H1 (cell line): ENCODE data around the gene PTTG1IP2. TPM values are rescaled to one million over a fixed set of nuclear protein-coding genes. Genes with fewer than 3 reads are reported as not detected.

ENCODE experiments used
- CTCF ChIA-PET: fragments of 300-600 bp; sonication (Branson Sonifier 250); formaldehyde crosslinking; loops from one replicate; lab custom pipeline; 2021; ENCODE audit not compliant: partially characterized antibody; lab: Charles Lee
- POLR2A ChIA-PET: fragments of 300-600 bp; sonication (Branson Sonifier 250); formaldehyde crosslinking; loops from one replicate; lab custom pipeline; 2021; ENCODE audit warnings: inconsistent platforms; ENCODE audit not compliant: partially characterized antibody; lab: Charles Lee
- DNase-seq, 2 experiments: peaks; one replicate each; pipeline versions ENCODE4 v3.0.0 to v3.0.0-alpha.2; 2010 to 2022; ENCODE audit warnings: low spot score in 2 of 2, low read depth in 1 of 2, mixed read lengths in 1 of 2
- FAIRE-seq: peaks from 2 replicates; lab custom pipeline; 2011; peaks lifted over from hg19 to GRCh38; lab: Jason Lieb, UNC
- H2AFZ ChIP-seq: 2 replicates; pipeline ENCODE4 v1.8.1; 2012; ENCODE audit warnings: low read length, inconsistent platforms
- H2AK5ac ChIP-seq: 2 replicates; pipeline ENCODE4 v1.6.1; 2013; ENCODE audit warnings: low read depth, low read length
- H2BK120ac ChIP-seq: replicated peaks from 2 replicates; pipeline ENCODE3; 2013; ENCODE audit warnings: low read depth, low read length, inconsistent platforms
- H2BK12ac ChIP-seq: 2 replicates; pipeline ENCODE4 v1.6.1; 2013; ENCODE audit warnings: low read depth, low read length
- H2BK15ac ChIP-seq: 2 replicates; pipeline ENCODE4 v1.6.1; 2013; ENCODE audit warnings: low read length
- H2BK20ac ChIP-seq: 2 replicates; pipeline ENCODE4 v1.6.1; 2013; ENCODE audit warnings: low read length
- H2BK5ac ChIP-seq: 2 replicates; pipeline ENCODE4 v1.6.1; 2013; ENCODE audit warnings: low read depth, low read length
- H3K14ac ChIP-seq: 2 replicates; pipeline ENCODE4 v1.6.1; 2013; ENCODE audit warnings: inconsistent platforms; ENCODE audit not compliant: insufficient read length
- H3K18ac ChIP-seq: 2 replicates; pipeline ENCODE4 v1.6.1; 2013; ENCODE audit warnings: low read length; ENCODE audit errors: extremely low read depth
- H3K23ac ChIP-seq: 2 replicates; pipeline ENCODE4 v1.6.1; 2013; ENCODE audit warnings: inconsistent platforms; ENCODE audit not compliant: insufficient read length
- H3K23me2 ChIP-seq: 2 replicates; pipeline ENCODE4 v1.6.1; 2013; ENCODE audit warnings: low read depth, low read length
- H3K27ac ChIP-seq: 2 replicates; pipeline ENCODE4 v1.6.1; 2011; ENCODE audit warnings: low read depth, low read length, inconsistent platforms
- H3K27me3 ChIP-seq, 4 experiments: replicated peaks in 1 of 4; 1 replicate in 1 of 4; 2 replicates in 3 of 4; pipeline versions ENCODE4 v1.6.1 to v1.8.1; 2011 to 2013; ENCODE audit warnings: low read length in 3 of 4, mild to moderate bottlenecking in 3 of 4, inconsistent platforms in 2 of 4, mixed read lengths in 2 of 4, moderate library complexity in 1 of 4; ENCODE audit not compliant: control insufficient read depth in 3 of 4, insufficient read depth in 3 of 4; ENCODE audit errors: extremely low read depth in 1 of 4
- H3K36me3 ChIP-seq, 4 experiments: 2 replicates each; pipeline versions ENCODE4 v1.6.1 to v1.8.1; 2011 to 2013; ENCODE audit warnings: mild to moderate bottlenecking in 4 of 4, low read length in 3 of 4, moderate library complexity in 2 of 4, control low read depth in 1 of 4, inconsistent platforms in 1 of 4; ENCODE audit not compliant: insufficient read depth in 4 of 4, control insufficient read depth in 2 of 4
- H3K4ac ChIP-seq: replicated peaks from 2 replicates; pipeline ENCODE3; 2013; ENCODE audit warnings: low read length, low read depth, mixed read lengths, inconsistent platforms; ENCODE audit not compliant: insufficient read length
- H3K4me1 ChIP-seq, 4 experiments: replicated peaks in 1 of 4; 1 replicate in 1 of 4; 2 replicates in 3 of 4; pipeline versions ENCODE4 v1.6.1 to v1.8.1; 2011 to 2013; ENCODE audit warnings: low read length in 3 of 4, inconsistent platforms in 2 of 4, mixed read lengths in 1 of 4; ENCODE audit not compliant: insufficient read depth in 4 of 4, control insufficient read depth in 3 of 4
- H3K4me2 ChIP-seq, 2 experiments: 2 replicates each; pipeline versions ENCODE4 v1.6.1 to v1.8.1; 2011 to 2013; ENCODE audit warnings: low read depth in 2 of 2, low read length in 2 of 2, control low read depth in 1 of 2, inconsistent platforms in 1 of 2, mild to moderate bottlenecking in 1 of 2; ENCODE audit not compliant: insufficient read depth in 1 of 2
- H3K4me3 ChIP-seq, 4 experiments: fragments of 200-600, 300-600 bp in 1 of 4; sonication (generic), shearing (Covaris generic), sonication (Bioruptor Twin) in 1 of 4; 2 replicates each; pipeline versions ENCODE4 v1.5.1 to v1.8.1; 2011 to 2016; ENCODE audit warnings: low read length in 4 of 4, low read depth in 3 of 4, control low read depth in 2 of 4, inconsistent platforms in 2 of 4, mild to moderate bottlenecking in 2 of 4, mixed read lengths in 1 of 4, moderate library complexity in 1 of 4; ENCODE audit not compliant: insufficient read depth in 2 of 4; ENCODE audit errors: extremely low read depth in 1 of 4
- H3K56ac ChIP-seq: replicated peaks from 2 replicates; pipeline ENCODE3; 2013; ENCODE audit warnings: low read depth, mild to moderate bottlenecking, mixed read lengths, low read length, inconsistent platforms; ENCODE audit not compliant: insufficient read length
- H3K79me1 ChIP-seq: 2 replicates; pipeline ENCODE4 v1.6.1; 2013; ENCODE audit warnings: low read depth, low read length, control low read depth
- H3K79me2 ChIP-seq, 2 experiments: 2 replicates each; pipeline versions ENCODE4 v1.6.1 to v1.8.1; 2012 to 2013; ENCODE audit warnings: low read length in 2 of 2, mild to moderate bottlenecking in 2 of 2, inconsistent platforms in 1 of 2; ENCODE audit not compliant: insufficient read depth in 2 of 2, control insufficient read depth in 1 of 2
- H3K9ac ChIP-seq, 4 experiments: replicated peaks in 1 of 4; 1 replicate in 1 of 4; 2 replicates in 3 of 4; pipeline versions ENCODE4 v1.6.1 to v1.8.1; 2011 to 2013; ENCODE audit warnings: low read depth in 3 of 4, low read length in 3 of 4, control low read depth in 2 of 4, mild to moderate bottlenecking in 2 of 4, moderate library complexity in 2 of 4, inconsistent platforms in 1 of 4; ENCODE audit errors: extremely low read depth in 1 of 4
- H3K9me3 ChIP-seq, 2 experiments: 2 replicates each; pipeline versions ENCODE4 v1.6.1 to v1.8.1; 2012 to 2013; ENCODE audit warnings: mild to moderate bottlenecking in 2 of 2, moderate library complexity in 2 of 2, control low read depth in 1 of 2, inconsistent platforms in 1 of 2, low read depth in 1 of 2, low read length in 1 of 2, mixed read lengths in 1 of 2; ENCODE audit not compliant: insufficient read depth in 2 of 2
- H4K20me1 ChIP-seq, 2 experiments: replicated peaks in 1 of 2; 2 replicates each; pipeline versions ENCODE3 to v1.8.1; 2011 to 2013; ENCODE audit warnings: inconsistent platforms in 2 of 2, low read length in 2 of 2, mild to moderate bottlenecking in 1 of 2; ENCODE audit not compliant: insufficient read depth in 2 of 2, control insufficient read depth in 1 of 2
- H4K5ac ChIP-seq: 2 replicates; pipeline ENCODE4 v1.6.1; 2013; ENCODE audit warnings: low read length, low read depth, mixed read lengths, inconsistent platforms; ENCODE audit not compliant: insufficient read length
- H4K8ac ChIP-seq: 2 replicates; pipeline ENCODE4 v1.8.0; 2013; ENCODE audit warnings: mild to moderate bottlenecking, moderate library complexity, low read length, inconsistent platforms; ENCODE audit not compliant: insufficient read depth; ENCODE audit errors: extremely low read depth
- H4K91ac ChIP-seq: replicated peaks from 2 replicates; pipeline ENCODE3; 2013; ENCODE audit warnings: low read length, mixed read lengths, inconsistent platforms; ENCODE audit not compliant: insufficient read length
- BACH1 ChIP-seq: IDR thresholded peaks from 2 replicates; pipeline ENCODE4 v1.6.1; 2012; ENCODE audit warnings: low read length, improper control_type of control experiment
- EGR1 ChIP-seq: IDR thresholded peaks from 2 replicates; pipeline ENCODE4 v1.6.1; 2011; ENCODE audit warnings: low read depth, low read length, borderline replicate concordance
- FOSL1 ChIP-seq: IDR thresholded peaks from 2 replicates; pipeline ENCODE4 v1.6.1; 2011; ENCODE audit warnings: mild to moderate bottlenecking, low read depth, low read length, moderate library complexity; ENCODE audit not compliant: insufficient read depth
- JUND ChIP-seq: IDR thresholded peaks from 2 replicates; pipeline ENCODE4 v1.6.1; 2011; ENCODE audit warnings: mild to moderate bottlenecking, improper control_type of control experiment, low read length
- KDM1A ChIP-seq: fragments of 200-600, 300-600 bp; sonication (generic); IDR thresholded peaks from 2 replicates; pipeline ENCODE4 v1.7.1; 2016; ENCODE audit warnings: mild to moderate bottlenecking, low read length, borderline replicate concordance
- MAFK ChIP-seq: IDR thresholded peaks from 2 replicates; pipeline ENCODE4 v1.6.1; 2012; ENCODE audit warnings: low read depth, mild to moderate bottlenecking, improper control_type of control experiment, low read length
- POLR2A ChIP-seq, 2 experiments: IDR thresholded peaks; 1 replicate in 1 of 2; 2 replicates in 1 of 2; pipeline ENCODE4 v1.6.1; 2011; ENCODE audit warnings: low read depth in 2 of 2, low read length in 2 of 2, mild to moderate bottlenecking in 2 of 2; ENCODE audit errors: control extremely low read depth in 1 of 2
- POLR2AphosphoS5 ChIP-seq: IDR thresholded peaks from 2 replicates; pipeline ENCODE4 v1.6.1; 2011; ENCODE audit warnings: low read depth, low read length
- RXRA ChIP-seq: IDR thresholded peaks from 2 replicates; pipeline ENCODE4 v1.6.1; 2011; ENCODE audit warnings: low read depth, mild to moderate bottlenecking, low read length, moderate library complexity; ENCODE audit not compliant: insufficient read depth
- SIX5 ChIP-seq: IDR thresholded peaks from 2 replicates; pipeline ENCODE4 v1.6.1; 2011; ENCODE audit warnings: mild to moderate bottlenecking, low read depth, low read length
- SRF ChIP-seq: IDR thresholded peaks from 2 replicates; pipeline ENCODE4 v1.6.1; 2011; ENCODE audit warnings: mild to moderate bottlenecking, low read depth, low read length, moderate library complexity
- TCF12 ChIP-seq: IDR thresholded peaks from 2 replicates; pipeline ENCODE4 v1.6.1; 2011; ENCODE audit warnings: low read depth, mild to moderate bottlenecking, low read length
- WGBS, 2 experiments: shearing (Covaris generic) in 1 of 2; methylation state at CpG; one replicate each; pipeline versions ENCODE4 v1.1.6 to v1.1.7; 2013 to 2015; ENCODE audit warnings: low lambda C conversion rate in 2 of 2, mixed read lengths in 2 of 2, inconsistent platforms in 1 of 2, low coverage in 1 of 2, missing lambda C conversion rate in 1 of 2; ENCODE audit not compliant: insufficient replicate concordance in 2 of 2, insufficient coverage in 1 of 2, insufficient read length in 1 of 2; ENCODE audit errors: extremely low coverage in 1 of 2, missing lambda C conversion rate in 1 of 2; 5-methylcytosine and 5-hydroxymethylcytosine counted together
- polyA plus RNA-seq, 7 experiments: library from polyadenylated mRNA; depleted of rRNA in 3 of 7; stranded (reverse) in 5 of 7; unstranded in 2 of 7; fragments of >200 nt in 5 of 7; fragments of 200-250 nt in 2 of 7; gene quantifications; 1 replicate in 5 of 7; 2 replicates in 1 of 7; 4 replicates in 1 of 7; pipeline versions ENCODE4 v1.2.1 to v1.2.3, GENCODE V29; 2011 to 2013; ENCODE audit warnings: missing spikeins in 2 of 7, mixed read lengths in 2 of 7
- total RNA-seq: library from RNA; stranded (reverse); fragmentation: NEBNext Ultra II Directional; extraction: Animal tissue kit (Norgen Biotek cat#: 25700); gene quantifications from 2 replicates; pipeline ENCODE4 v1.2.1, GENCODE V29; 2021
- TF ChIP-seq, protein P1 (sequence below): IDR thresholded peaks from 2 replicates; pipeline ENCODE4 v1.6.1; 2012; ENCODE audit warnings: low read length, inconsistent platforms

PTTG1IP2 gene
- total and polyA plus RNA-seq, 2 of the 8 experiments (the other 6 are each of a cell fraction or from before 2014, with no cell fraction given): not detected

GRCh38 chr7:90516257-90516656, 46.8 kb downstream of the PTTG1IP2 start:
- no peak overlapping the region for H3K9ac ChIP-seq
- H2BK12ac ChIP-seq: no peak overlapping the region
- peaks cover 0 to 3% (median 0%) of the 10 kb centered on the region in 4 experiments; a peak in 1 of 7 replicates for H3K4me1 ChIP-seq
- H3K27me3 ChIP-seq: no peaks in the 10 kb centered on the region
- H3K23me2 ChIP-seq: no peaks in the 10 kb centered on the region
- H3K23ac ChIP-seq: no peak overlapping the region
- no peak overlapping the region for H3K4me2 ChIP-seq
- WGBS, 2 experiments: 87% methylated on average over 2 of the region's 2 CpGs; no CpG with 5 or more reads in 1 of the 2 experiments
- no peak overlapping the region for H3K4me3 ChIP-seq
- H2BK120ac ChIP-seq: no peak overlapping the region
- no peak overlapping the region for H3K4ac ChIP-seq
- H3K36me3 ChIP-seq: no peaks in the 10 kb centered on the region
- H3K79me1 ChIP-seq: no peaks in the 10 kb centered on the region
- DNase-seq: no peak
- no peak overlapping the region for H3K14ac ChIP-seq
- ChIA-PET POLR2A (no interaction called here), CTCF (no interaction called here)
- H3K79me2 ChIP-seq: no peaks in the 10 kb centered on the region
- no peak overlapping the region for H4K5ac ChIP-seq
- H3K56ac ChIP-seq: no peak overlapping the region
- no peaks in the 10 kb centered on the region for H3K9me3 ChIP-seq
- FAIRE-seq: no peak
- H4K8ac ChIP-seq: no peak overlapping the region
- H2BK20ac ChIP-seq: no peak overlapping the region
- no peak overlapping the region for H3K27ac ChIP-seq
- no peaks in the 10 kb centered on the region for H4K20me1 ChIP-seq
- no peak overlapping the region for H2AK5ac ChIP-seq
- no peak overlapping the region for H2AFZ ChIP-seq
- H2BK5ac ChIP-seq: no peak overlapping the region
- H4K91ac ChIP-seq: no peak overlapping the region
- no peak overlapping the region for H3K18ac ChIP-seq
- H2BK15ac ChIP-seq: no peak overlapping the region
- TF ChIP-seq RXRA: no peak
- TF ChIP-seq KDM1A: no peak
- TF ChIP-seq TCF12: no peak
- TF ChIP-seq BACH1: no peak
- no peak for TF ChIP-seq MAFK
- no peak for TF ChIP-seq SIX5
- TF ChIP-seq EGR1: no peak
- TF ChIP-seq JUND: no peak
- no peak for TF ChIP-seq FOSL1
- TF ChIP-seq, protein P1, sequence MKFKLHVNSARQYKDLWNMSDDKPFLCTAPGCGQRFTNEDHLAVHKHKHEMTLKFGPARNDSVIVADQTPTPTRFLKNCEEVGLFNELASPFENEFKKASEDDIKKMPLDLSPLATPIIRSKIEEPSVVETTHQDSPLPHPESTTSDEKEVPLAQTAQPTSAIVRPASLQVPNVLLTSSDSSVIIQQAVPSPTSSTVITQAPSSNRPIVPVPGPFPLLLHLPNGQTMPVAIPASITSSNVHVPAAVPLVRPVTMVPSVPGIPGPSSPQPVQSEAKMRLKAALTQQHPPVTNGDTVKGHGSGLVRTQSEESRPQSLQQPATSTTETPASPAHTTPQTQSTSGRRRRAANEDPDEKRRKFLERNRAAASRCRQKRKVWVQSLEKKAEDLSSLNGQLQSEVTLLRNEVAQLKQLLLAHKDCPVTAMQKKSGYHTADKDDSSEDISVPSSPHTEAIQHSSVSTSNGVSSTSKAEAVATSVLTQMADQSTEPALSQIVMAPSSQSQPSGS: no peak
- TF ChIP-seq SRF: no peak
- TF ChIP-seq POLR2A (IDR thresholded peaks at IDR 0.05; ENCODE audit: control extremely low read depth in 1 of 2, low read depth in 2 of 2, low read length in 2 of 2): no peak
- no peak for TF ChIP-seq POLR2AphosphoS5
